HepG2 (cell line): ENCODE measurements around the gene MRPL34. TPM values are rescaled to one million over a fixed set of nuclear protein-coding genes. Genes with fewer than 3 reads are reported as not detected.

Source experiments
- ATAC-seq: fragments of 200-7000 bp; cut with Tn5 transposase; 3 replicates; pipeline ENCODE4 v1.9.1; 2020; ENCODE audit warnings: mild to moderate bottlenecking, moderate library complexity
- BruUV-seq: library from RNA; stranded (reverse); fragments of 400-500 nt; replicated peaks from 2 replicates; lab custom pipeline; 2021; lab: Mats Ljungman, UMichigan
- CTCF ChIA-PET: fragments of 300-600 bp; formaldehyde crosslinking; extraction: SDS; loops from one replicate; lab custom pipeline; 2021; ENCODE audit warnings: low total read pairs, inconsistent platforms, low intra/inter-chr PET ratio; lab: Yijun Ruan, JAX
- POLR2A ChIA-PET: fragments of 350-600 bp; sonication (Branson Sonifier 250); formaldehyde crosslinking; loops from one replicate; lab custom pipeline; 2020; ENCODE audit warnings: antibody characterized with exemption, inconsistent platforms; lab: Yijun Ruan, JAX
- DNase-seq: peaks from one replicate; pipeline ENCODE4 v3.0.0-alpha.2; 2015; ENCODE audit warnings: low spot score
- FAIRE-seq: peaks from 3 replicates; lab custom pipeline; 2011; peaks lifted over from hg19 to GRCh38; lab: Jason Lieb, UNC
- H2AFZ ChIP-seq: one replicate; pipeline ENCODE4 v1.6.1; 2011; ENCODE audit warnings: low read length, inconsistent platforms
- H3K27ac ChIP-seq: fragments of 300-600 bp; 3 replicates; pipeline ENCODE4 v1.8.0; 2011; ENCODE audit warnings: mixed run types, mild to moderate bottlenecking, mixed read lengths, low read length, inconsistent platforms; ENCODE audit not compliant: insufficient read depth; ENCODE audit errors: extremely low read length
- H3K27me3 ChIP-seq, 2 experiments: fragments of 200-600 bp in 1 of 2; 2 replicates in 1 of 2; 3 replicates in 1 of 2; pipeline versions ENCODE4 v1.6.0 to v1.8.0; 2011; ENCODE audit warnings: low read length in 2 of 2, mild to moderate bottlenecking in 2 of 2, moderate library complexity in 2 of 2, inconsistent platforms in 1 of 2; ENCODE audit not compliant: insufficient read depth in 2 of 2, control insufficient read depth in 1 of 2
- H3K36me3 ChIP-seq, 2 experiments: fragments of 200-600 bp in 1 of 2; replicated peaks in 1 of 2; 2 replicates in 1 of 2; 3 replicates in 1 of 2; pipeline versions ENCODE4 v1.5.1 to v1.8.0; 2011; ENCODE audit warnings: low read length in 2 of 2, inconsistent platforms in 1 of 2; ENCODE audit not compliant: insufficient read depth in 2 of 2, control insufficient read depth in 1 of 2
- H3K4me1 ChIP-seq: 2 replicates; pipeline ENCODE4 v1.5.1; 2012; ENCODE audit warnings: low read length, inconsistent platforms; ENCODE audit not compliant: insufficient read depth
- H3K4me2 ChIP-seq: 2 replicates; pipeline ENCODE4 v1.6.0; 2011; ENCODE audit warnings: low read depth, low read length, inconsistent platforms
- H3K4me3 ChIP-seq, 3 experiments: fragments of 200-600 bp in 1 of 3; sonication (generic), shearing (Covaris generic) in 1 of 3; replicated peaks in 1 of 3; 2 replicates each; pipeline ENCODE4 v1.5.1; 2011 to 2016; ENCODE audit warnings: low read length in 3 of 3, inconsistent platforms in 2 of 3, low read depth in 2 of 3, mild to moderate bottlenecking in 2 of 3, control low read depth in 1 of 3, mixed read lengths in 1 of 3; ENCODE audit not compliant: insufficient read depth in 1 of 3
- H3K79me2 ChIP-seq: one replicate; pipeline ENCODE4 v1.6.1; 2011; ENCODE audit warnings: low read length, inconsistent platforms; ENCODE audit not compliant: insufficient read depth
- H3K9ac ChIP-seq: 2 replicates; pipeline ENCODE4 v1.6.0; 2011; ENCODE audit warnings: mild to moderate bottlenecking, low read depth, low read length, inconsistent platforms; ENCODE audit not compliant: insufficient read depth
- H3K9me3 ChIP-seq: 2 replicates; pipeline ENCODE4 v1.5.1; 2012; ENCODE audit warnings: mild to moderate bottlenecking, low read length
- H4K20me1 ChIP-seq: 2 replicates; pipeline ENCODE4 v1.6.0; 2011; ENCODE audit warnings: inconsistent platforms, mild to moderate bottlenecking, low read length, moderate library complexity; ENCODE audit not compliant: insufficient read depth
- AGO2 ChIP-seq: fragments of 200-400 bp; formaldehyde crosslinking; optimal IDR thresholded peaks from 2 replicates; pipeline ENCODE3; 2017; ENCODE audit warnings: mild to moderate bottlenecking, low read depth, low read length, moderate library complexity
- MED8 ChIP-seq: sonication (generic); formaldehyde crosslinking; IDR thresholded peaks from 2 replicates; pipeline ENCODE4 v1.8.1; 2023; ENCODE audit warnings: mild to moderate bottlenecking, missing genetic modification reagents; ENCODE audit not compliant: insufficient replicate concordance
- MLXIP ChIP-seq: sonication (generic); formaldehyde crosslinking; IDR thresholded peaks from 2 replicates; pipeline ENCODE4 v1.9.0; 2021; ENCODE audit warnings: missing genetic modification reagents, borderline replicate concordance
- MXD3 ChIP-seq: IDR thresholded peaks from 2 replicates; pipeline ENCODE4 v1.6.1; 2016; ENCODE audit warnings: mild to moderate bottlenecking, missing biosample characterization, missing genetic modification reagents
- TRIM24 ChIP-seq: sonication (generic); formaldehyde crosslinking; IDR thresholded peaks from 2 replicates; pipeline ENCODE4 v1.8.0; 2022; ENCODE audit warnings: mild to moderate bottlenecking, missing genetic modification reagents
- ZSCAN31 ChIP-seq: sonication (generic); formaldehyde crosslinking; IDR thresholded peaks from 2 replicates; pipeline ENCODE4 v1.5.0; 2020; ENCODE audit warnings: low read depth, mild to moderate bottlenecking, missing genetic modification reagents
- WGBS: methylation state at CpG from one replicate; pipeline ENCODE4 v1.1.6; 2017; ENCODE audit warnings: low lambda C conversion rate; 5-methylcytosine and 5-hydroxymethylcytosine counted together
- in situ Hi-C: cut with HindIII; loops from 2 replicates; pipeline ENCODE4 v1.10.0; 2017; ENCODE audit warnings: low pct_unique_long_range_greater_than_20kb; ENCODE audit not compliant: extremely low pct_ligation_motif_present
- intact Hi-C: fragments of 100-400 bp; cut with micrococcal nuclease; formaldehyde crosslinking; loops from one replicate; pipeline ENCODE4 v1.10.0; 2022; ENCODE audit not compliant: unreplicated experiment
- polyA plus RNA-seq, 8 experiments: library from polyadenylated mRNA; depleted of rRNA in 3 of 8; stranded (reverse) in 7 of 8; unstranded in 1 of 8; fragments of >200 nt; fragmentation: Illumina TruSeq in 4 of 8; extraction: Trizol in 4 of 8; gene quantifications; 2 replicates each; pipeline versions ENCODE4 v1.2.1 to v1.2.3, GENCODE V29; 2011 to 2016; ENCODE audit warnings: low read depth in 4 of 8, missing spikeins in 1 of 8, mixed read lengths in 1 of 8; ENCODE audit not compliant: insufficient read depth in 1 of 8
- total RNA-seq, 5 experiments: library from RNA; depleted of rRNA; stranded (reverse); fragments of >200 nt; fragmentation: Illumina TruSeq; extraction: Trizol; gene quantifications; 2 replicates each; pipeline ENCODE4 v1.2.3, GENCODE V29; 2016; ENCODE audit warnings: low read depth in 1 of 5

The MRPL34 gene
- total and polyA plus RNA-seq, 2 of the 13 experiments (the other 11 are each of a cell fraction or from before 2014, with no cell fraction given) = 74.0 to 77.3 TPM

- no peak overlapping the region for H3K9ac ChIP-seq
- H2AFZ ChIP-seq = no peak overlapping the region
- H3K4me2 ChIP-seq = no peak overlapping the region
- no TSS peak for BruUV-seq
- in situ Hi-C loops = no loop called here
- DNase-seq = no peak
- no peaks in the 10 kb centered on the region for H3K27me3 ChIP-seq
- WGBS = 96% methylated on average over 10 of the region's 10 CpGs
- ATAC-seq = no peak
- intact Hi-C loops = no loop called here
- ChIA-PET CTCF (no interaction called here), POLR2A (interaction anchor here (1.3 kb wide), 1 partner anchor 10 kb away, joined by 3 read pairs; no protein-coding TSS in a partner anchor)
- no peaks in the 10 kb centered on the region for H4K20me1 ChIP-seq
- no peaks in the 10 kb centered on the region for H3K4me1 ChIP-seq
- H3K27ac ChIP-seq = no peak overlapping the region
- no peak for FAIRE-seq
- no peaks in the 10 kb centered on the region for H3K79me2 ChIP-seq
- TF ChIP-seq AGO2 = no peak
- TF ChIP-seq MED8 (CRISPR knock-in tag) = no peak
- TF ChIP-seq MLXIP (CRISPR knock-in tag) = no peak
- TF ChIP-seq TRIM24 (CRISPR knock-in tag) = no peak
- no peak for TF ChIP-seq ZSCAN31 (CRISPR knock-in tag)
- no peak for TF ChIP-seq MXD3 (CRISPR knock-in tag)
- TF ChIP-seq, all 625 proteins: peak for 0
- Histone ChIP-seq H3K9me3 (no peaks in the 10 kb centered on the region), H3K36me3 (peaks cover 7 to 25% of the 10 kb centered on the region in 2 experiments; a peak in 3 of 5 replicates), H3K4me3 (no peak overlapping the region)
Observed at GRCh38 chr19:17322854-17323253, 17.2 kb downstream of the MRPL34 start.
